Astrocyte of the cerebellum (primary cell): ENCODE measurements around the gene PEAK1.

ENCODE experiments used
- DNase-seq: peaks from one replicate; pipeline ENCODE4 v3.0.0-alpha.2; 2011; ENCODE audit warnings: low read depth
- H3K4me3 ChIP-seq: 2 replicates; pipeline ENCODE4 v1.5.1; 2011; ENCODE audit warnings: mild to moderate bottlenecking, low read depth, low read length, moderate library complexity
- CTCF ChIP-seq: IDR thresholded peaks from 2 replicates; pipeline ENCODE4 v1.5.1; 2012; ENCODE audit warnings: low read length, low read depth, moderate library complexity, mild to moderate bottlenecking; ENCODE audit errors: missing control alignments
- in situ Hi-C: cut with HindIII; loops from 2 replicates; pipeline ENCODE4 v1.10.0; 2017; ENCODE audit warnings: low sequenced_read_pairs

PEAK1 gene

GRCh38 chr15:77327844-77328529 is 91.9 kb downstream of the PEAK1 start:
- TF ChIP-seq CTCF: no peak
- in situ Hi-C loops: no loop called here
- DNase-seq: no peak
- H3K4me3 ChIP-seq: no peak overlapping the region

- TF ChIP-seq CTCF: no peak
- no peak for DNase-seq
- in situ Hi-C loops: no loop called here
- no peak overlapping the region for H3K4me3 ChIP-seq
These were observed 92.7 kb downstream of the PEAK1 start for GRCh38 chr15:77327168-77327567.

GRCh38 chr15:77326366-77326765 is 93.5 kb downstream of the PEAK1 start:
- TF ChIP-seq CTCF: no peak
- DNase-seq: no peak
- H3K4me3 ChIP-seq: no peak overlapping the region
- in situ Hi-C loops: no loop called here

GRCh38 chr15:77312523-77312922 is 107.4 kb downstream of the PEAK1 start:
- no peak for DNase-seq
- no peak overlapping the region for H3K4me3 ChIP-seq
- in situ Hi-C loops: no loop called here
- no peak for TF ChIP-seq CTCF

- in situ Hi-C loops: no loop called here
- DNase-seq: no peak
- no peak overlapping the region for H3K4me3 ChIP-seq
- no peak for TF ChIP-seq CTCF
These were observed 108.1 kb downstream of the PEAK1 start for GRCh38 chr15:77311618-77312398.

- no peak for DNase-seq
- no peak overlapping the region for H3K4me3 ChIP-seq
- no peak for TF ChIP-seq CTCF
- in situ Hi-C loops: no loop called here
These were observed 108.9 kb downstream of the PEAK1 start for GRCh38 chr15:77311020-77311419.
